NCI-H446 (cell line): ENCODE measurements around the gene TUBB4B.
A peak's percentile ranks its signal among the peaks of the same experiment; 100 is the strongest.
"Not testable (repeated sequence)": the region's sequence is repeated elsewhere in the genome, so short reads cannot be mapped to it uniquely, and the experiment has no call there.

Source experiments
- DNase-seq, 2 experiments: peaks; one replicate each; lab custom pipeline; 2025; lab: John Stamatoyannopoulos, UW

TUBB4B gene

GRCh38 chr9:137236238-137236935 lies 4.7 kb upstream of the TUBB4B start:
- DNase-seq: peak; percentile 28 to 68

GRCh38 chr9:137236936-137237421 lies 4.1 kb upstream of the TUBB4B start:
- DNase-seq: no peak

GRCh38 chr9:137237759-137238726 lies 3.0 kb upstream of the TUBB4B start:
- DNase-seq: no peak

- DNase-seq: not testable (repeated sequence)
These were observed 1.4 kb upstream of the TUBB4B start for GRCh38 chr9:137239541-137240200.

GRCh38 chr9:137240318-137240840 lies 708 bp upstream of the TUBB4B start:
- DNase-seq: peak in 1 of 2 experiments; percentile 55

GRCh38 chr9:137241490-137242268 lies 592 bp downstream of the TUBB4B start:
- peak in 1 of 2 experiments; percentile 46 for DNase-seq

GRCh38 chr9:137242269-137243203 lies 1.4 kb downstream of the TUBB4B start:
- DNase-seq: no peak

GRCh38 chr9:137243266-137243625 lies 2.2 kb downstream of the TUBB4B start:
- DNase-seq: not testable (repeated sequence)

GRCh38 chr9:137243626-137244485 lies 2.8 kb downstream of the TUBB4B start:
- no peak for DNase-seq

- no peak for DNase-seq
These were observed 3.7 kb downstream of the TUBB4B start for GRCh38 chr9:137244486-137245449.

GRCh38 chr9:137245450-137246421 lies 4.6 kb downstream of the TUBB4B start:
- no peak for DNase-seq

GRCh38 chr9:137247135-137247915 lies 6.2 kb downstream of the TUBB4B start:
- no peak for DNase-seq

- DNase-seq: no peak
These were observed 6.8 kb downstream of the TUBB4B start for GRCh38 chr9:137247916-137248175.

- no peak for DNase-seq
These were observed 9.5 kb downstream of the TUBB4B start for GRCh38 chr9:137250329-137251193.

GRCh38 chr9:137251194-137251461 lies 10.0 kb downstream of the TUBB4B start, which contains the start of gene STPG3:
Gene STPG3, plus strand, starts transcription at chr9:137251286. Its CDS starts 1 bp downstream, at chr9:137251287.
- no peak for DNase-seq
